ENCODE results near the gene PPFIBP1.
"Not testable (repeated sequence)": the region's sequence is repeated elsewhere in the genome, so short reads cannot be mapped to it uniquely, and the experiment has no call there.

Gene PPFIBP1

GRCh38 chr12:27595231-27595642 lies 71.2 kb downstream of the PPFIBP1 start:
- H3K27me3 ChIP-seq (ENCODE audit: insufficient read depth, poor library complexity, severe bottlenecking) = no peaks in the 10 kb centered on the region
- TF ChIP-seq GABPA (IDR thresholded peaks at IDR 0.05; ENCODE audit: low read depth) (no peak), CTCF (IDR thresholded peaks at IDR 0.05; ENCODE audit: insufficient read depth, low read length) (no peak), SPI1 (IDR thresholded peaks at IDR 0.05; ENCODE audit: borderline replicate concordance, low read depth) (no peak), REST (IDR thresholded peaks at IDR 0.05; ENCODE audit: insufficient replicate concordance, low read depth) (no peak), POLR2AphosphoS5 (IDR thresholded peaks at IDR 0.05; ENCODE audit: low read depth) (no peak)
- no peak overlapping the region for H3K4me3 ChIP-seq (replicated peaks; ENCODE audit: insufficient read depth, low read length)
- no peak overlapping the region for H3K27ac ChIP-seq (replicated peaks)
- no peak for DNase-seq (ENCODE audit: low read depth in 1 of 2, low spot score in 1 of 2)

- H3K27ac ChIP-seq (replicated peaks); DNase-seq (ENCODE audit: low read depth in 1 of 2, low spot score in 1 of 2); H3K4me3 ChIP-seq (replicated peaks; ENCODE audit: insufficient read depth, low read length); H3K27me3 ChIP-seq (ENCODE audit: insufficient read depth, poor library complexity, severe bottlenecking): not testable (repeated sequence)
Measured at GRCh38 chr12:27598866-27599265, 74.9 kb downstream of the PPFIBP1 start.

GRCh38 chr12:27601056-27601828 lies 77.2 kb downstream of the PPFIBP1 start:
- H3K27me3 ChIP-seq (ENCODE audit: insufficient read depth, poor library complexity, severe bottlenecking); H3K4me3 ChIP-seq (replicated peaks; ENCODE audit: insufficient read depth, low read length); DNase-seq (ENCODE audit: low read depth in 1 of 2, low spot score in 1 of 2); H3K27ac ChIP-seq (replicated peaks): not testable (repeated sequence)
- peak; percentile 38; the same call in 1 of the 2 replicates for TF ChIP-seq SPI1 (IDR thresholded peaks at IDR 0.05; ENCODE audit: borderline replicate concordance, low read depth)

- TF ChIP-seq SPI1 (IDR thresholded peaks at IDR 0.05; ENCODE audit: borderline replicate concordance, low read depth) = no peak
- no peak for TF ChIP-seq POLR2AphosphoS5 (IDR thresholded peaks at IDR 0.05; ENCODE audit: low read depth)
- TF ChIP-seq GABPA (IDR thresholded peaks at IDR 0.05; ENCODE audit: low read depth) = no peak
- TF ChIP-seq REST (IDR thresholded peaks at IDR 0.05; ENCODE audit: insufficient replicate concordance, low read depth) = no peak
- no peak for TF ChIP-seq CTCF (IDR thresholded peaks at IDR 0.05; ENCODE audit: insufficient read depth, low read length)
- H3K27me3 ChIP-seq (ENCODE audit: insufficient read depth, poor library complexity, severe bottlenecking) = peaks cover 5% of the 10 kb centered on the region
- no peak overlapping the region for H3K27ac ChIP-seq (replicated peaks)
- no peak for DNase-seq (ENCODE audit: low read depth in 1 of 2, low spot score in 1 of 2)
- no peak overlapping the region for H3K4me3 ChIP-seq (replicated peaks; ENCODE audit: insufficient read depth, low read length)
Measured at GRCh38 chr12:27602516-27602915, 78.5 kb downstream of the PPFIBP1 start.

- Histone ChIP-seq H3K27me3 (ENCODE audit: insufficient read depth, poor library complexity, severe bottlenecking) (peaks cover 10% of the 10 kb centered on the region), H3K4me3 (replicated peaks; ENCODE audit: insufficient read depth, low read length) (no peak overlapping the region), H3K27ac (replicated peaks) (no peak overlapping the region)
- DNase-seq (ENCODE audit: low read depth in 1 of 2, low spot score in 1 of 2) = no peak
- no peak for TF ChIP-seq POLR2AphosphoS5 (IDR thresholded peaks at IDR 0.05; ENCODE audit: low read depth)
- TF ChIP-seq GABPA (IDR thresholded peaks at IDR 0.05; ENCODE audit: low read depth) = no peak
- no peak for TF ChIP-seq REST (IDR thresholded peaks at IDR 0.05; ENCODE audit: insufficient replicate concordance, low read depth)
- no peak for TF ChIP-seq SPI1 (IDR thresholded peaks at IDR 0.05; ENCODE audit: borderline replicate concordance, low read depth)
- TF ChIP-seq CTCF (IDR thresholded peaks at IDR 0.05; ENCODE audit: insufficient read depth, low read length) = no peak
Measured at GRCh38 chr12:27604431-27604830, 80.4 kb downstream of the PPFIBP1 start.
